ENCODE results near the gene RAP1GAP2. TPM values are rescaled to one million over a fixed set of nuclear protein-coding genes. Genes with fewer than 3 reads are reported as not detected.

Gene RAP1GAP2
- total RNA-seq, 4 donors from 2014 or later, result 0.85 to 2.4 (median 1.5) TPM

DNA sequence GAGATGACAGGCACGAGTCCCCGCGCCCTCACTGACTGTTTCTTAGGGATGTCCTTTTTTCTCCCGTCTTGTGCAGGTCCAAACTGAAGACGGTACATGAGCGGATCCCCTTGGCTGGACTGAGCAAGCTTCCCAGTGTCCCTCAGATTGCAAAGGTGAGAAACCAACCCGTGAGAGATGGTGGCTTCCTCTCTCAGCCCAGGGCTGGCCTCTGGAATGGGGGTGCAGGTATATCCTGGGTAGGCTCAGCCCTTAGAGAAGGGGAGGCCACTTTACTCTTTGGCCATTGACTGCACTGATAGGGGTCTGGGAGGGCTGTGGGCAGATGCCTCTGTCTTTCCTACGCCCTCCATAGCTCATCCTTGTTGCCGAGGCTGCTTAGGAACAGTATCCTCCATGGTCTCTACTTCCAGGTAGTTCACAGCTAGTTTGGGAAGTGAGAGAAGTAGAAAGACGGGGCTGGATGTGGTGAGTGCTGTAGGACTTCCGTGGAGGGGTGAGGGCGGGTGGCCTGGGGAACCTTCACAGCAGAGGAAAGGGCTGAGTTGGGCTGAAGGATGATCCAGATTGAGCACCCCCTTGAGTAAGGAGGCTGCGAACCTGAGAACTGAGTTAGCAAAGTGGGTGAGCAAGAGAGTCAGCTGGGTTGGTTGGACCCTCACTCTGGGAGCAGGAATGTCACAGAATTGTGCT is 184.1 kb downstream of the RAP1GAP2 start:
- no peaks in the 10 kb centered on the region for H3K27me3 ChIP-seq
- in situ Hi-C loops (cut with MboI; ENCODE audit: low sequenced_read_pairs in 4 of 4), result no loop called here
- H3K36me3 ChIP-seq, result no peaks in the 10 kb centered on the region
- no peak overlapping the region for H3K4me3 ChIP-seq
- intact Hi-C loops (cut with DNase I; ENCODE audit: low total_unique reads), result no loop called here
- ATAC-seq, result no peak
- no peaks in the 10 kb centered on the region for H3K9me3 ChIP-seq
- DNase-seq, result no peak
- H3K27ac ChIP-seq, result no peak overlapping the region
- no peak for TF ChIP-seq POLR2A (IDR thresholded peaks at IDR 0.05)
- TF ChIP-seq, protein P1, sequence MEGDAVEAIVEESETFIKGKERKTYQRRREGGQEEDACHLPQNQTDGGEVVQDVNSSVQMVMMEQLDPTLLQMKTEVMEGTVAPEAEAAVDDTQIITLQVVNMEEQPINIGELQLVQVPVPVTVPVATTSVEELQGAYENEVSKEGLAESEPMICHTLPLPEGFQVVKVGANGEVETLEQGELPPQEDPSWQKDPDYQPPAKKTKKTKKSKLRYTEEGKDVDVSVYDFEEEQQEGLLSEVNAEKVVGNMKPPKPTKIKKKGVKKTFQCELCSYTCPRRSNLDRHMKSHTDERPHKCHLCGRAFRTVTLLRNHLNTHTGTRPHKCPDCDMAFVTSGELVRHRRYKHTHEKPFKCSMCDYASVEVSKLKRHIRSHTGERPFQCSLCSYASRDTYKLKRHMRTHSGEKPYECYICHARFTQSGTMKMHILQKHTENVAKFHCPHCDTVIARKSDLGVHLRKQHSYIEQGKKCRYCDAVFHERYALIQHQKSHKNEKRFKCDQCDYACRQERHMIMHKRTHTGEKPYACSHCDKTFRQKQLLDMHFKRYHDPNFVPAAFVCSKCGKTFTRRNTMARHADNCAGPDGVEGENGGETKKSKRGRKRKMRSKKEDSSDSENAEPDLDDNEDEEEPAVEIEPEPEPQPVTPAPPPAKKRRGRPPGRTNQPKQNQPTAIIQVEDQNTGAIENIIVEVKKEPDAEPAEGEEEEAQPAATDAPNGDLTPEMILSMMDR (IDR thresholded peaks at IDR 0.05 in 4 of 5, conservative IDR thresholded peaks at IDR 0.05 in 1 of 5), result no peak
- H3K4me1 ChIP-seq, result peaks cover 14 to 15% of the 10 kb centered on the region in 2 donors

DNA sequence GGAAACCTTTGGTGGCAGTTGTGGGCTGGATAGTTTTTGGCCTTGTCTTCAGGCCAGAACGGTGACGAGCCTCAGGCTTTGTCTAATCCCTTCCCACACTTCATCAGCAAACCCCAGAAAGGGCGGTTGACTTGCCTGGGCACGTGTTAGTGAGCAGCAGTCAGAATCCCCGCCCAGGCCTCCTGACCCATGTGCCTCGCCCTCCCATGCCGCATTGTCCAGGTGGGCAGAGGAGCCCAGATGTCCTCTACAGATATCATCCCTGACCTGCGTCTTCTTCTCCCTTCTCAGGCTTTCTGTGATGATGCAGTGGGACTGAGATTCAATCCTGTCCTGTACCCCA is 184.6 kb downstream of the RAP1GAP2 start:
- ATAC-seq, result no peak

DNA sequence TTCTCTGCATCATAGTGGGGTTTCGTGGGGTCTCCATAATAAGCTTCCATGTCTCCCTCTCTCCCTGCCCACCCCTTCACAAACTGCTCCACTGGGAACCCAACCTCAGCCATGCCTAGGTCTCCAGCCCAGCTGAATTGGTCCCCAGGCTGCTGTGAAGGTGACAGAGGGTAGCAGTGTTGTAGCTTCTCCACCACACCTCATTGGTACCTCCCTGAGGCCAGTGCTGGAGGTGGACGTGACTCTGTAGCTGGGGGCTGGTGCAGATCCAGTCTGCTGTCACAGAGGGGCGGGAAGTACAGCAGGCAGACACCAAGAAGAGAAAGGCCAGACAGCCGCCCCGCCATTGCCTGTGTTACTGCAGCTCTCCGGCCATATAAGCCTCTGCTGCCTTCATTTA is 185.1 kb downstream of the RAP1GAP2 start:
- peak overlapping the region in 1 of 4 donors; percentile 62 for H3K27ac ChIP-seq
- no peak for ATAC-seq
- H3K9me3 ChIP-seq, result no peaks in the 10 kb centered on the region
- intact Hi-C loops (cut with DNase I; ENCODE audit: low total_unique reads) (no loop called here), in situ Hi-C loops (cut with MboI; ENCODE audit: low sequenced_read_pairs in 4 of 4) (no loop called here)
- TF ChIP-seq, protein P1 (IDR thresholded peaks at IDR 0.05 in 4 of 5, conservative IDR thresholded peaks at IDR 0.05 in 1 of 5), result no peak
- TF ChIP-seq POLR2A (IDR thresholded peaks at IDR 0.05), result no peak
- no peak overlapping the region for H3K4me3 ChIP-seq
- DNase-seq, result no peak
- peaks cover 14 to 15% of the 10 kb centered on the region in 2 donors for H3K4me1 ChIP-seq
- H3K36me3 ChIP-seq, result no peaks in the 10 kb centered on the region
- H3K27me3 ChIP-seq, result no peaks in the 10 kb centered on the region

More for the DNA sequence above, 184.6 kb downstream of the RAP1GAP2 start:
- Histone ChIP-seq H3K9me3 (no peaks in the 10 kb centered on the region), H3K4me3 (no peak overlapping the region), H3K27me3 (no peaks in the 10 kb centered on the region), H3K36me3 (no peaks in the 10 kb centered on the region), H3K4me1 (peaks cover 14 to 15% of the 10 kb centered on the region in 2 donors), H3K27ac (no peak overlapping the region)
- in situ Hi-C loops (cut with MboI; ENCODE audit: low sequenced_read_pairs in 4 of 4) (no loop called here), intact Hi-C loops (cut with DNase I; ENCODE audit: low total_unique reads) (no loop called here)
- TF ChIP-seq, protein P1 (IDR thresholded peaks at IDR 0.05 in 4 of 5, conservative IDR thresholded peaks at IDR 0.05 in 1 of 5), result no peak
- TF ChIP-seq POLR2A (IDR thresholded peaks at IDR 0.05), result no peak
- DNase-seq, result no peak

DNA sequence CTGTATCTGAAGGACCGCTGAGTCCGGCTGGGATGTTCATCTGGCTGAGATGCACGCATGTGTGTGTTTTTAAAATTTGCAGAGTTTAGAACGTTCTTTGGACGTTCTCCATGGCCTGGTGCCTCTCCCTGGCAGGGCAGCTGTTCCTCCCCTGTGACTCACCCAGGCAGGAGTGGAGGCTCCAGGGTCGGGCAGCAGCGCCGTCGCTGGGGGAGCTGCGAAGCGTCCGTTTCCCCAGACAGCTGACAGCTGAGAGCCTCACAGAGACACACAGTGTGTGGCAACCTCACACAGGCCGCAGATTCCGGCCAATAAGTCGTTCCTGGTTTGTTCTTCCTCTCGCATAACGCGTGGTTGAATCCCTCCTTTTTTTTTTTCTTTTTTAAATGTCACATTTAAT is 186.6 kb downstream of the RAP1GAP2 start:
- Histone ChIP-seq H3K9me3 (no peaks in the 10 kb centered on the region), H3K36me3 (no peaks in the 10 kb centered on the region), H3K4me1 (peaks cover 14 to 15% of the 10 kb centered on the region in 2 donors), H3K27me3 (no peaks in the 10 kb centered on the region), H3K4me3 (peak overlapping the region in 1 of 4 donors; percentile 32), H3K27ac (peak overlapping the region; percentile 45 to 73 (median 62))
- ATAC-seq (peak; percentile 99), DNase-seq (peak; percentile 90 to 95)
- intact Hi-C loops (cut with DNase I; ENCODE audit: low total_unique reads), result loop anchor here (1.0 kb wide), 1 partner anchor 21 kb away; no protein-coding TSS in a partner anchor
- in situ Hi-C loops (cut with MboI; ENCODE audit: low sequenced_read_pairs in 4 of 4), result no loop called here
- TF ChIP-seq, protein P1 (IDR thresholded peaks at IDR 0.05 in 4 of 5, conservative IDR thresholded peaks at IDR 0.05 in 1 of 5), result peak in 3 of 5 experiments; percentile 32 to 51 (median 44)
- no peak for TF ChIP-seq POLR2A (IDR thresholded peaks at IDR 0.05)

All from gastrocnemius medialis (tissue), 4 donors.